OCI-LY1 (cell line): Measurements from ENCODE around the gene ING3.

ENCODE experiments used
- CTCF ChIP-seq: fragments of 200-600 bp; sonication (generic), shearing (Covaris generic); IDR thresholded peaks from 2 replicates; pipeline ENCODE4 v1.5.1; 2017; ENCODE audit warnings: mild to moderate bottlenecking, antibody characterized with exemption, low read length, moderate library complexity, mixed read lengths
- EZH2 ChIP-seq: fragments of 200-600 bp; sonication (generic), shearing (Covaris generic); IDR thresholded peaks from 2 replicates; pipeline ENCODE4 v1.8.0; 2017; ENCODE audit warnings: borderline replicate concordance, mixed run types, mild to moderate bottlenecking, antibody characterized with exemption, low read length, moderate library complexity, mixed read lengths

- no peak for TF ChIP-seq CTCF
- TF ChIP-seq EZH2, result no peak
Measured at GRCh38 chr7:120966961-120967360, 16.4 kb downstream of the ING3 start.
